SH-SY5Y (cell line): Measurements from ENCODE around the gene RASSF7.

Source experiments
- GATA2 ChIP-seq: IDR thresholded peaks from 2 replicates; pipeline ENCODE4 v1.6.1; 2011; ENCODE audit warnings: mild to moderate bottlenecking, low read depth, low read length
- GATA3 ChIP-seq: IDR thresholded peaks from 2 replicates; pipeline ENCODE4 v1.6.1; 2011; ENCODE audit warnings: low read depth, mild to moderate bottlenecking, low read length, moderate library complexity

DNA sequence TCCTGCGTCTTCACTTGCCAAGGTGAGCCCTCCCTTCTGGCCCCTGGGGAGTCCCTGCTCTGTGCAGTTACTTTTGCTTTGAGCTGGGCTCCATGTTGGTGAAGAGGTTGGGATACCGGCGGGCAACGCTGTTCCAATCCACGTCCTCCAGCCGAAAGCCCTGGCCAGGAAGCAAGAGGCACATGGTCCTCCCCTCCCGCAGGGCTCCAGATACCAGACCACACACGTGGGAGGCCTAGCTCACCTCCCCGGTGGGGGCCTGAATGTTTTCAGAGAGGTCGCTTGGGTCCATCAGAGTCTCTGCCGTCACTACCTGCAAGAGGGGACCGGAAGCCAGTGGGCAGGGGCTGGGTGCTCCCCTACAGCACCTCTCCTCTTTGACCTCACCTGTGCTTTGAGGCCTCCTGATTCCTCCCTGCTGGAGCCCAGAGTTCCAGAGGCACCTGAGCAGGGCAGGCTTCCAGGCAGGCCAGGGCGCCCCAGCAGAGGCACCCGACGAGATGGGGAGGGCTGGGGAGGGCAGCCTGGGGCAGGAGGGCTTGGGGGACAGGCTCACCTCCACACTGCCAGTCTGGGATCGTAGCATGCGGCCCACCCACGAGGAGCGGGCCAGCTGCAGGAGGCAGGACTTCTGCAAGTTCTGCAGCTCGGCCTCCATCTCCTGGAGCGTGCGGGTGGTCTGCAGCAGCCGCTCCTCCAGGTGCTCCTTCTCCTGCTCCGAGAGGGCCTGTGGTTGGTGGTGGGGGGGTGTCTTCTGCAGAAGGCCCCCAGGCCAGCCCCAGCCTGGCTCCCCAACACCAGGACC, 3.2 kb upstream of the RASSF7 start:
- TF ChIP-seq GATA2 = no peak
- no peak for TF ChIP-seq GATA3
